H1 (cell line): Measurements from ENCODE around the gene SLC7A9. TPM values are rescaled to one million over a fixed set of nuclear protein-coding genes. Genes with fewer than 3 reads are reported as not detected.
"Not testable (repeated sequence)": the region's sequence is repeated elsewhere in the genome, so short reads cannot be mapped to it uniquely, and the experiment has no call there.

ENCODE experiments used
- CTCF ChIA-PET: fragments of 300-600 bp; sonication (Branson Sonifier 250); formaldehyde crosslinking; loops from one replicate; lab custom pipeline; 2021; ENCODE audit not compliant: partially characterized antibody; lab: Charles Lee
- POLR2A ChIA-PET: fragments of 300-600 bp; sonication (Branson Sonifier 250); formaldehyde crosslinking; loops from one replicate; lab custom pipeline; 2021; ENCODE audit warnings: inconsistent platforms; ENCODE audit not compliant: partially characterized antibody; lab: Charles Lee
- DNase-seq, 2 experiments: peaks; one replicate each; pipeline versions ENCODE4 v3.0.0 to v3.0.0-alpha.2; 2010 to 2022; ENCODE audit warnings: low spot score in 2 of 2, low read depth in 1 of 2, mixed read lengths in 1 of 2
- FAIRE-seq: peaks from 2 replicates; lab custom pipeline; 2011; peaks lifted over from hg19 to GRCh38; lab: Jason Lieb, UNC
- H2AFZ ChIP-seq: 2 replicates; pipeline ENCODE4 v1.8.1; 2012; ENCODE audit warnings: low read length, inconsistent platforms
- H2AK5ac ChIP-seq: 2 replicates; pipeline ENCODE4 v1.6.1; 2013; ENCODE audit warnings: low read depth, low read length
- H2BK120ac ChIP-seq: replicated peaks from 2 replicates; pipeline ENCODE3; 2013; ENCODE audit warnings: low read depth, low read length, inconsistent platforms
- H2BK12ac ChIP-seq: 2 replicates; pipeline ENCODE4 v1.6.1; 2013; ENCODE audit warnings: low read depth, low read length
- H2BK15ac ChIP-seq: 2 replicates; pipeline ENCODE4 v1.6.1; 2013; ENCODE audit warnings: low read length
- H2BK20ac ChIP-seq: 2 replicates; pipeline ENCODE4 v1.6.1; 2013; ENCODE audit warnings: low read length
- H2BK5ac ChIP-seq: 2 replicates; pipeline ENCODE4 v1.6.1; 2013; ENCODE audit warnings: low read depth, low read length
- H3K14ac ChIP-seq: 2 replicates; pipeline ENCODE4 v1.6.1; 2013; ENCODE audit warnings: inconsistent platforms; ENCODE audit not compliant: insufficient read length
- H3K18ac ChIP-seq: 2 replicates; pipeline ENCODE4 v1.6.1; 2013; ENCODE audit warnings: low read length; ENCODE audit errors: extremely low read depth
- H3K23ac ChIP-seq: 2 replicates; pipeline ENCODE4 v1.6.1; 2013; ENCODE audit warnings: inconsistent platforms; ENCODE audit not compliant: insufficient read length
- H3K23me2 ChIP-seq: 2 replicates; pipeline ENCODE4 v1.6.1; 2013; ENCODE audit warnings: low read depth, low read length
- H3K27ac ChIP-seq: 2 replicates; pipeline ENCODE4 v1.6.1; 2011; ENCODE audit warnings: low read depth, low read length, inconsistent platforms
- H3K27me3 ChIP-seq, 4 experiments: replicated peaks in 1 of 4; 1 replicate in 1 of 4; 2 replicates in 3 of 4; pipeline versions ENCODE4 v1.6.1 to v1.8.1; 2011 to 2013; ENCODE audit warnings: low read length in 3 of 4, mild to moderate bottlenecking in 3 of 4, inconsistent platforms in 2 of 4, mixed read lengths in 2 of 4, moderate library complexity in 1 of 4; ENCODE audit not compliant: control insufficient read depth in 3 of 4, insufficient read depth in 3 of 4; ENCODE audit errors: extremely low read depth in 1 of 4
- H3K36me3 ChIP-seq, 4 experiments: 2 replicates each; pipeline versions ENCODE4 v1.6.1 to v1.8.1; 2011 to 2013; ENCODE audit warnings: mild to moderate bottlenecking in 4 of 4, low read length in 3 of 4, moderate library complexity in 2 of 4, control low read depth in 1 of 4, inconsistent platforms in 1 of 4; ENCODE audit not compliant: insufficient read depth in 4 of 4, control insufficient read depth in 2 of 4
- H3K4ac ChIP-seq: replicated peaks from 2 replicates; pipeline ENCODE3; 2013; ENCODE audit warnings: low read length, low read depth, mixed read lengths, inconsistent platforms; ENCODE audit not compliant: insufficient read length
- H3K4me1 ChIP-seq, 4 experiments: replicated peaks in 1 of 4; 1 replicate in 1 of 4; 2 replicates in 3 of 4; pipeline versions ENCODE4 v1.6.1 to v1.8.1; 2011 to 2013; ENCODE audit warnings: low read length in 3 of 4, inconsistent platforms in 2 of 4, mixed read lengths in 1 of 4; ENCODE audit not compliant: insufficient read depth in 4 of 4, control insufficient read depth in 3 of 4
- H3K4me2 ChIP-seq, 2 experiments: 2 replicates each; pipeline versions ENCODE4 v1.6.1 to v1.8.1; 2011 to 2013; ENCODE audit warnings: low read depth in 2 of 2, low read length in 2 of 2, control low read depth in 1 of 2, inconsistent platforms in 1 of 2, mild to moderate bottlenecking in 1 of 2; ENCODE audit not compliant: insufficient read depth in 1 of 2
- H3K4me3 ChIP-seq, 4 experiments: fragments of 200-600, 300-600 bp in 1 of 4; sonication (generic), shearing (Covaris generic), sonication (Bioruptor Twin) in 1 of 4; 2 replicates each; pipeline versions ENCODE4 v1.5.1 to v1.8.1; 2011 to 2016; ENCODE audit warnings: low read length in 4 of 4, low read depth in 3 of 4, control low read depth in 2 of 4, inconsistent platforms in 2 of 4, mild to moderate bottlenecking in 2 of 4, mixed read lengths in 1 of 4, moderate library complexity in 1 of 4; ENCODE audit not compliant: insufficient read depth in 2 of 4; ENCODE audit errors: extremely low read depth in 1 of 4
- H3K56ac ChIP-seq: replicated peaks from 2 replicates; pipeline ENCODE3; 2013; ENCODE audit warnings: low read depth, mild to moderate bottlenecking, mixed read lengths, low read length, inconsistent platforms; ENCODE audit not compliant: insufficient read length
- H3K79me1 ChIP-seq: 2 replicates; pipeline ENCODE4 v1.6.1; 2013; ENCODE audit warnings: low read depth, low read length, control low read depth
- H3K79me2 ChIP-seq, 2 experiments: 2 replicates each; pipeline versions ENCODE4 v1.6.1 to v1.8.1; 2012 to 2013; ENCODE audit warnings: low read length in 2 of 2, mild to moderate bottlenecking in 2 of 2, inconsistent platforms in 1 of 2; ENCODE audit not compliant: insufficient read depth in 2 of 2, control insufficient read depth in 1 of 2
- H3K9ac ChIP-seq, 4 experiments: replicated peaks in 1 of 4; 1 replicate in 1 of 4; 2 replicates in 3 of 4; pipeline versions ENCODE4 v1.6.1 to v1.8.1; 2011 to 2013; ENCODE audit warnings: low read depth in 3 of 4, low read length in 3 of 4, control low read depth in 2 of 4, mild to moderate bottlenecking in 2 of 4, moderate library complexity in 2 of 4, inconsistent platforms in 1 of 4; ENCODE audit errors: extremely low read depth in 1 of 4
- H3K9me3 ChIP-seq, 2 experiments: 2 replicates each; pipeline versions ENCODE4 v1.6.1 to v1.8.1; 2012 to 2013; ENCODE audit warnings: mild to moderate bottlenecking in 2 of 2, moderate library complexity in 2 of 2, control low read depth in 1 of 2, inconsistent platforms in 1 of 2, low read depth in 1 of 2, low read length in 1 of 2, mixed read lengths in 1 of 2; ENCODE audit not compliant: insufficient read depth in 2 of 2
- H4K20me1 ChIP-seq, 2 experiments: replicated peaks in 1 of 2; 2 replicates each; pipeline versions ENCODE3 to v1.8.1; 2011 to 2013; ENCODE audit warnings: inconsistent platforms in 2 of 2, low read length in 2 of 2, mild to moderate bottlenecking in 1 of 2; ENCODE audit not compliant: insufficient read depth in 2 of 2, control insufficient read depth in 1 of 2
- H4K5ac ChIP-seq: 2 replicates; pipeline ENCODE4 v1.6.1; 2013; ENCODE audit warnings: low read length, low read depth, mixed read lengths, inconsistent platforms; ENCODE audit not compliant: insufficient read length
- H4K8ac ChIP-seq: 2 replicates; pipeline ENCODE4 v1.8.0; 2013; ENCODE audit warnings: mild to moderate bottlenecking, moderate library complexity, low read length, inconsistent platforms; ENCODE audit not compliant: insufficient read depth; ENCODE audit errors: extremely low read depth
- H4K91ac ChIP-seq: replicated peaks from 2 replicates; pipeline ENCODE3; 2013; ENCODE audit warnings: low read length, mixed read lengths, inconsistent platforms; ENCODE audit not compliant: insufficient read length
- WGBS, 2 experiments: shearing (Covaris generic) in 1 of 2; methylation state at CpG; one replicate each; pipeline versions ENCODE4 v1.1.6 to v1.1.7; 2013 to 2015; ENCODE audit warnings: low lambda C conversion rate in 2 of 2, mixed read lengths in 2 of 2, inconsistent platforms in 1 of 2, low coverage in 1 of 2, missing lambda C conversion rate in 1 of 2; ENCODE audit not compliant: insufficient replicate concordance in 2 of 2, insufficient coverage in 1 of 2, insufficient read length in 1 of 2; ENCODE audit errors: extremely low coverage in 1 of 2, missing lambda C conversion rate in 1 of 2; 5-methylcytosine and 5-hydroxymethylcytosine counted together
- polyA plus RNA-seq, 7 experiments: library from polyadenylated mRNA; depleted of rRNA in 3 of 7; stranded (reverse) in 5 of 7; unstranded in 2 of 7; fragments of >200 nt in 5 of 7; fragments of 200-250 nt in 2 of 7; gene quantifications; 1 replicate in 5 of 7; 2 replicates in 1 of 7; 4 replicates in 1 of 7; pipeline versions ENCODE4 v1.2.1 to v1.2.3, GENCODE V29; 2011 to 2013; ENCODE audit warnings: missing spikeins in 2 of 7, mixed read lengths in 2 of 7
- total RNA-seq: library from RNA; stranded (reverse); fragmentation: NEBNext Ultra II Directional; extraction: Animal tissue kit (Norgen Biotek cat#: 25700); gene quantifications from 2 replicates; pipeline ENCODE4 v1.2.1, GENCODE V29; 2021

SLC7A9 gene
- total and polyA plus RNA-seq, 2 of the 8 experiments (the other 6 are each of a cell fraction or from before 2014, with no cell fraction given) = 0.15 TPM; not detected in 1

DNA sequence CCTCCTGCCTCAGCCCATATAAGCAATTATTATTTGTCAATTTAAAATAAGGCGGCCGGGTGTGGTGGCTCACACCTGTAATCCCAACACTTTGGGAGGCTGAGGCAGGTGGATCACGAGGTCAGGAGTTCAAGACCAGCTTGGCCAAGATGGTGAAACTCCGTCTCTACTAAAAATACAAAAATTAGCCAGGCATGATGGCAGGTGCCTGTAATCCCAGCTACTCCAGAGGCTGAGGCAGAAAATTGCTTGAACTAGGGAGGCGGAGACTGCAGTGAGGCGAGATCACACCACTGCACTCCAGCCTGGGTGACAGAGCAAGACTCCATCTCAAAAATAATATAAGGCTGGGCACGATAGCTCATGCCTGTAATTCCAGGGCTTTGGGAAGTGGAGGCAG, 12.7 kb downstream of the SLC7A9 start:
- H3K36me3 ChIP-seq, H3K4ac ChIP-seq, H3K14ac ChIP-seq, H2BK120ac ChIP-seq, H3K18ac ChIP-seq, H3K23me2 ChIP-seq, H3K27ac ChIP-seq, H3K27me3 ChIP-seq, H3K4me1 ChIP-seq, H4K8ac ChIP-seq, H2BK20ac ChIP-seq, H3K23ac ChIP-seq, FAIRE-seq, H2BK5ac ChIP-seq, H3K9me3 ChIP-seq, H4K5ac ChIP-seq, H2AFZ ChIP-seq, H3K4me2 ChIP-seq, H2BK12ac ChIP-seq, H3K56ac ChIP-seq, H4K20me1 ChIP-seq, H3K79me1 ChIP-seq, H3K4me3 ChIP-seq, H3K79me2 ChIP-seq, H4K91ac ChIP-seq, DNase-seq, POLR2A ChIA-PET, H2BK15ac ChIP-seq, H2AK5ac ChIP-seq, H3K9ac ChIP-seq: not testable (repeated sequence)
- WGBS, 2 experiments = 96% methylated on average over 7 of the region's 7 CpGs; no CpG with 5 or more reads in 1 of the 2 experiments
- CTCF ChIA-PET = interaction anchor here (0.8 to 1.3 kb wide), 2 partner anchors 69 to 517 kb away, joined by 3 to 4 read pairs; no protein-coding TSS in a partner anchor
